Caco-2 (cell line): ENCODE data around the gene RUFY4. TPM values are rescaled to one million over a fixed set of nuclear protein-coding genes. Genes with fewer than 3 reads are reported as not detected.

Source experiments
- BruUV-seq: library from RNA; stranded (reverse); fragments of 400-500 nt; replicated peaks from 2 replicates; lab custom pipeline; 2021; lab: Mats Ljungman, UMichigan
- CTCF ChIA-PET: fragments of 300-600 bp; sonication (Branson Sonifier 250); formaldehyde crosslinking; loops from one replicate; lab custom pipeline; 2022; ENCODE audit warnings: antibody characterized with exemption; lab: Charles Lee
- POLR2A ChIA-PET: fragments of 300-600 bp; sonication (Branson Sonifier 250); formaldehyde crosslinking; loops from one replicate; lab custom pipeline; 2022; ENCODE audit warnings: antibody characterized with exemption; lab: Charles Lee
- DNase-seq, 2 experiments: peaks; one replicate each; pipeline versions ENCODE4 v3.0.0 to v3.0.0-alpha.2; 2020 to 2022
- H3K27me3 ChIP-seq: replicated peaks from 2 replicates; pipeline ENCODE4 v1.6.0; 2011; ENCODE audit warnings: low read length; ENCODE audit not compliant: control insufficient read depth, insufficient read depth
- H3K36me3 ChIP-seq: 2 replicates; pipeline ENCODE4 v1.5.1; 2011; ENCODE audit warnings: low read length; ENCODE audit not compliant: control insufficient read depth, insufficient read depth
- H3K4me1 ChIP-seq: fragments of 250-450 bp; sonication (Bioruptor Pico); 2 replicates; pipeline ENCODE4 v1.5.1; 2020; ENCODE audit warnings: mild to moderate bottlenecking
- H3K4me3 ChIP-seq: 2 replicates; pipeline ENCODE4 v1.5.1; 2011; ENCODE audit warnings: low read depth, mild to moderate bottlenecking, control low read depth, low read length
- H3K9me3 ChIP-seq: fragments of 250-450 bp; sonication (Bioruptor Pico); 2 replicates; pipeline ENCODE4 v1.5.1; 2020; ENCODE audit warnings: mild to moderate bottlenecking, moderate library complexity
- H3K27ac Mint-ChIP-seq: one replicate; pipeline ENCODE4 v1.8.0; 2022; ENCODE audit warnings: mixed read lengths; ENCODE audit not compliant: unreplicated experiment
- H3K27me3 Mint-ChIP-seq: one replicate; pipeline ENCODE4 v1.8.0; 2022; ENCODE audit warnings: mixed read lengths; ENCODE audit not compliant: insufficient read depth, unreplicated experiment
- H3K36me3 Mint-ChIP-seq: one replicate; pipeline ENCODE4 v1.8.0; 2022; ENCODE audit warnings: mild to moderate bottlenecking, mixed read lengths; ENCODE audit not compliant: insufficient read depth, unreplicated experiment
- H3K4me1 Mint-ChIP-seq: one replicate; pipeline ENCODE4 v1.8.0; 2022; ENCODE audit warnings: low read depth, mixed read lengths; ENCODE audit not compliant: unreplicated experiment
- H3K4me3 Mint-ChIP-seq: one replicate; pipeline ENCODE4 v1.8.0; 2022; ENCODE audit warnings: mild to moderate bottlenecking, moderate library complexity, mixed read lengths; ENCODE audit not compliant: unreplicated experiment
- H3K9me3 Mint-ChIP-seq: one replicate; pipeline ENCODE4 v1.8.0; 2022; ENCODE audit warnings: mixed read lengths; ENCODE audit not compliant: unreplicated experiment
- intact Hi-C: fragments of 100-400 bp; cut with micrococcal nuclease; formaldehyde crosslinking; loops from one replicate; pipeline ENCODE4 v1.10.0; 2022; ENCODE audit not compliant: unreplicated experiment
- total RNA-seq: library from RNA; stranded (reverse); gene quantifications from 2 replicates; pipeline ENCODE4 v1.2.3, GENCODE V29; 2022
- TF ChIP-seq, protein P1 (sequence below), 2 experiments: fragments of 200-600 bp in 1 of 2; IDR thresholded peaks; 1 replicate in 1 of 2; 2 replicates in 1 of 2; pipeline versions ENCODE4 v1.5.1 to v1.8.0; 2011 to 2022; ENCODE audit warnings: antibody characterized with exemption in 1 of 2, control low read depth in 1 of 2, inconsistent platforms in 1 of 2, low read depth in 1 of 2, low read length in 1 of 2, mild to moderate bottlenecking in 1 of 2, moderate library complexity in 1 of 2; ENCODE audit not compliant: insufficient read depth in 1 of 2, severe bottlenecking in 1 of 2, unreplicated experiment in 1 of 2

RUFY4 gene
- total RNA-seq, 1 experiment from 2014 or later: not detected

DNA sequence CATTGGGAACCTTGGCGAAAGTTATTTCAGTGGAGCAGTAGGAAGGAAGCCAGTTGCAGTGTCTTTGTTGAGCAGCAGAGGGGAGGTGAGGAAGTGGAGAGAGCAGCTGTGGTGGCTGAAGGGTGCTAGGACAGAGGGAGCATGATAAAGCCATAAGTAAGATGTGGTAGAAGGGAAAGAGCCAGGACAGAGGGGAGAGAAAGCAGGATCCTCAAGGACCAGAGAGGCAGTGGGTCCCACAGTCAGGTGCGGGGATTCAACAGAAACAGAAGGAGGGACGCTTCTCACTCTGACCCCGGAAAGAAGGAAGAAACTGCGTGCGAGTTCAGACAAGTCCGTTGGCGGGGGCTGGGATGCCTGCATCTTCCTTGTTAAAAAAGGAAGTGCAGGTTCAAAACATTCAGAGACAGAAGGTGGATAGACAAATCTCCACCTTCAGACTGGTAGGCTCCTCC, 56.6 kb downstream of the RUFY4 start, which contains the start of gene CXCR2:
Gene CXCR2 (plus strand): TSS at position 403 of the 455 bp plus-strand sequence. CDS start 8,774 bp downstream, outside the sequence.
- TF ChIP-seq, protein P1, sequence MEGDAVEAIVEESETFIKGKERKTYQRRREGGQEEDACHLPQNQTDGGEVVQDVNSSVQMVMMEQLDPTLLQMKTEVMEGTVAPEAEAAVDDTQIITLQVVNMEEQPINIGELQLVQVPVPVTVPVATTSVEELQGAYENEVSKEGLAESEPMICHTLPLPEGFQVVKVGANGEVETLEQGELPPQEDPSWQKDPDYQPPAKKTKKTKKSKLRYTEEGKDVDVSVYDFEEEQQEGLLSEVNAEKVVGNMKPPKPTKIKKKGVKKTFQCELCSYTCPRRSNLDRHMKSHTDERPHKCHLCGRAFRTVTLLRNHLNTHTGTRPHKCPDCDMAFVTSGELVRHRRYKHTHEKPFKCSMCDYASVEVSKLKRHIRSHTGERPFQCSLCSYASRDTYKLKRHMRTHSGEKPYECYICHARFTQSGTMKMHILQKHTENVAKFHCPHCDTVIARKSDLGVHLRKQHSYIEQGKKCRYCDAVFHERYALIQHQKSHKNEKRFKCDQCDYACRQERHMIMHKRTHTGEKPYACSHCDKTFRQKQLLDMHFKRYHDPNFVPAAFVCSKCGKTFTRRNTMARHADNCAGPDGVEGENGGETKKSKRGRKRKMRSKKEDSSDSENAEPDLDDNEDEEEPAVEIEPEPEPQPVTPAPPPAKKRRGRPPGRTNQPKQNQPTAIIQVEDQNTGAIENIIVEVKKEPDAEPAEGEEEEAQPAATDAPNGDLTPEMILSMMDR (IDR thresholded peaks at IDR 0.05; ENCODE audit: insufficient read depth in 1 of 2, low read depth in 1 of 2, low read length in 1 of 2, severe bottlenecking in 1 of 2, unreplicated experiment in 1 of 2): no peak
- Mint-ChIP-seq H3K27me3 (peaks cover 6% of the 10 kb centered on the region), H3K36me3 (no peaks in the 10 kb centered on the region), H3K4me1 (no peaks in the 10 kb centered on the region), H3K27ac (no peak within 1 kb of the TSS), H3K4me3 (no peak within 1 kb of the TSS), H3K9me3 (peaks cover 18% of the 10 kb centered on the region)
- no peak within 1 kb of the TSS for H3K4me3 ChIP-seq
- H3K27me3 ChIP-seq: no peaks in the 10 kb centered on the region; the same call in 1 of the 2 replicates
- peaks cover 15% of the 10 kb centered on the region; the same call in 1 of the 2 replicates for H3K9me3 ChIP-seq
- no peaks in the 10 kb centered on the region for H3K4me1 ChIP-seq
- BruUV-seq: no TSS peak
- DNase-seq: no peak
- ChIA-PET POLR2A (no interaction called here), CTCF (interaction anchor here (0.5 to 0.6 kb wide), 2 partner anchors 105 to 182 kb away, joined by 4 read pairs; no protein-coding TSS in a partner anchor)
- intact Hi-C loops: no loop called here
- H3K36me3 ChIP-seq: no peaks in the 10 kb centered on the region

GRCh38 chr2:218127929-218128455, 58.9 kb downstream of the RUFY4 start:
- Mint-ChIP-seq H3K9me3 (peaks cover 2% of the 10 kb centered on the region), H3K36me3 (no peaks in the 10 kb centered on the region), H3K27ac (no peak overlapping the region), H3K4me1 (no peaks in the 10 kb centered on the region), H3K4me3 (no peak overlapping the region), H3K27me3 (peaks cover 8% of the 10 kb centered on the region)
- CTCF ChIA-PET: no interaction called here
- no peak for DNase-seq
- intact Hi-C loops: no loop called here
- BruUV-seq: no TSS peak
- H3K4me3 ChIP-seq: no peak overlapping the region
- TF ChIP-seq, protein P1 (IDR thresholded peaks at IDR 0.05; ENCODE audit: insufficient read depth in 1 of 2, low read depth in 1 of 2, low read length in 1 of 2, severe bottlenecking in 1 of 2, unreplicated experiment in 1 of 2): no peak
- H3K36me3 ChIP-seq: no peaks in the 10 kb centered on the region
- H3K27me3 ChIP-seq: no peaks in the 10 kb centered on the region; the same call in 1 of the 2 replicates
- H3K9me3 ChIP-seq: peaks cover 1% of the 10 kb centered on the region; the same call in 1 of the 2 replicates
- no peaks in the 10 kb centered on the region for H3K4me1 ChIP-seq
- POLR2A ChIA-PET: no interaction called here

GRCh38 chr2:218128781-218129457, 59.9 kb downstream of the RUFY4 start:
- H3K4me1 Mint-ChIP-seq: no peaks in the 10 kb centered on the region
- no peaks in the 10 kb centered on the region; the same call in 1 of the 2 replicates for H3K27me3 ChIP-seq
- no peaks in the 10 kb centered on the region for H3K4me1 ChIP-seq
- no peaks in the 10 kb centered on the region for H3K9me3 ChIP-seq
- TF ChIP-seq, protein P1 (IDR thresholded peaks at IDR 0.05; ENCODE audit: insufficient read depth in 1 of 2, low read depth in 1 of 2, low read length in 1 of 2, severe bottlenecking in 1 of 2, unreplicated experiment in 1 of 2): no peak
- H3K36me3 ChIP-seq: no peaks in the 10 kb centered on the region
- ChIA-PET POLR2A (no interaction called here), CTCF (no interaction called here)
- DNase-seq: no peak
- no peaks in the 10 kb centered on the region for H3K9me3 Mint-ChIP-seq
- intact Hi-C loops: no loop called here
- no peak overlapping the region for H3K4me3 ChIP-seq
- H3K27me3 Mint-ChIP-seq: peaks cover 8% of the 10 kb centered on the region
- BruUV-seq: no TSS peak
- no peak overlapping the region for H3K27ac Mint-ChIP-seq
- H3K36me3 Mint-ChIP-seq: no peaks in the 10 kb centered on the region
- no peak overlapping the region for H3K4me3 Mint-ChIP-seq
